HL-60/S4 (cell line): ENCODE results near the gene DIPK1B.
"Not testable (repeated sequence)": the region's sequence is repeated elsewhere in the genome, so short reads cannot be mapped to it uniquely, and the experiment has no call there.

Experiments
- in situ Hi-C: fragments of 300-500 bp; cut with MboI; formaldehyde crosslinking; loops from 2 replicates; pipeline ENCODE4 v1.14.3; 2022; ENCODE audit warnings: low sequenced_read_pairs

Gene DIPK1B

GRCh38 chr9:136748666-136749611 lies 36.6 kb downstream of the DIPK1B start:
- in situ Hi-C loops = no loop called here

GRCh38 chr9:136750526-136750925 lies 38.2 kb downstream of the DIPK1B start:
- in situ Hi-C loops = no loop called here

GRCh38 chr9:136751244-136751643 lies 38.9 kb downstream of the DIPK1B start:
- in situ Hi-C loops = no loop called here

- in situ Hi-C loops = no loop called here
Measured at GRCh38 chr9:136751814-136752213, 39.4 kb downstream of the DIPK1B start.

- in situ Hi-C loops = no loop called here
Measured at GRCh38 chr9:136753371-136754058, 41.1 kb downstream of the DIPK1B start.

- in situ Hi-C loops = no loop called here
Measured at GRCh38 chr9:136754059-136754572, 41.7 kb downstream of the DIPK1B start.

GRCh38 chr9:136754626-136755301 lies 42.4 kb downstream of the DIPK1B start:
- in situ Hi-C loops = no loop called here

- in situ Hi-C loops = not testable (repeated sequence)
Measured at GRCh38 chr9:136755302-136756133, 43.1 kb downstream of the DIPK1B start.

- in situ Hi-C loops = no loop called here
Measured at GRCh38 chr9:136756134-136756438, 43.7 kb downstream of the DIPK1B start.

GRCh38 chr9:136756836-136757235 lies 44.5 kb downstream of the DIPK1B start:
- in situ Hi-C loops = no loop called here

- in situ Hi-C loops = no loop called here
Measured at GRCh38 chr9:136757328-136757727, 45.0 kb downstream of the DIPK1B start.

- in situ Hi-C loops = no loop called here
Measured at GRCh38 chr9:136757751-136758140, 45.4 kb downstream of the DIPK1B start.

GRCh38 chr9:136759001-136759400 lies 46.6 kb downstream of the DIPK1B start:
- in situ Hi-C loops = no loop called here

- in situ Hi-C loops = no loop called here
Measured at GRCh38 chr9:136759436-136760325, 47.3 kb downstream of the DIPK1B start.

GRCh38 chr9:136760424-136760823 lies 48.1 kb downstream of the DIPK1B start:
- in situ Hi-C loops = no loop called here

- in situ Hi-C loops = not testable (repeated sequence)
Measured at GRCh38 chr9:136760834-136761544, 48.6 kb downstream of the DIPK1B start.

- in situ Hi-C loops = no loop called here
Measured at GRCh38 chr9:136761545-136761981, 49.2 kb downstream of the DIPK1B start.

- in situ Hi-C loops = no loop called here
Measured at GRCh38 chr9:136762221-136762691, 49.9 kb downstream of the DIPK1B start.
